ENCODE data around the gene CAMK2B.

- TF ChIP-seq CTCF (IDR thresholded peaks at IDR 0.05) (no peak), POLR2A (IDR thresholded peaks at IDR 0.05) (no peak)
These were observed 101.1 kb downstream of the CAMK2B start for GRCh38 chr7:44224080-44224973.

All from thyroid gland (tissue), 4 donors.